ENCODE measurements around the gene TEX2. TPM values are rescaled to one million over a fixed set of nuclear protein-coding genes. Genes with fewer than 3 reads are reported as not detected.
A peak's percentile ranks its signal among the peaks of the same experiment; 100 is the strongest.

Gene TEX2
- total and polyA plus RNA-seq, 2 of the 13 experiments (the other 11 are each of a cell fraction or from before 2014, with no cell fraction given) = 21.4 to 37.7 TPM

DNA sequence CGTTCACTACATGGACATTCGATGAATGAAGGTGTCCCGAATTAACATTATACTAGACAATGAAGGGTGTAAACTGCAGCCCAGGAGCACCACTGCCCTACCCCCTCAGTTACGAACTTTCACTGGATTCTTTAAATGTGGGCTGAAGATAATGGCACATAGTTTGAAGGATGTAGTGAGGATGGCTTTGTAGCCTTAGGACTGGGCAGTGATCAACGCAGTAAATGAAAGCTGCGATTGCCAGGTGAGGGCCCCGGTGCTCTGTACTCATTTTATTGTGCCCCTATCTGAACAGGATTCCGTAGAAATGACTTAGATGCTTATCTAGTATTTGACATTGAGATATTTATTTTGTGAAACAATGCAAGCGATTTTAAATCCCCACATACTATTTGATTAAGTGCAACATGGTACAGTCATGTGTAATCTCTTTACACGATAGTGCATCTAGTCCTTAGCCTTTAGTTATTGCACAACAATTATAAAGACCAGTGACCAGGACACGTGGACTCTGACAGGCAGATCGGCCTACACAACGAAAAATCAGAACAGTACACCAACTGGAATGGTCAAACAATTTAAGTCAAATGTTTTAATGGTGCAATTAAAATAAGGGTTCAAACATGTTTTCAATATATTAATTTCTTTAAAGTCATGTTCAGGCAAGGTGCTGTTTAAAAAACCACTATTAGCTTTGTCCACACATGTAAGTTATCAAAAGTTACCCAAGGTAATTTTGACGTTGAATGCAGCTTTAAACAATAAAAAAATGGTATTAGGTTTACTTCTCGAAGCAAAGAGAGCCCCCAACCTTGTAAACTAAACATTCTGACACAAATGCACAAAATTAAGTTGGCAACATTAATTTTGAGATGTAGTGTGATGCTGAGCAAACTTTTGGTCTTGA, 115.7 kb downstream of the TEX2 start (continued):
- TF ChIP-seq, protein P1, sequence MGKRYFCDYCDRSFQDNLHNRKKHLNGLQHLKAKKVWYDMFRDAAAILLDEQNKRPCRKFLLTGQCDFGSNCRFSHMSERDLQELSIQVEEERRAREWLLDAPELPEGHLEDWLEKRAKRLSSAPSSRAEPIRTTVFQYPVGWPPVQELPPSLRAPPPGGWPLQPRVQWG (CRISPR knock-in tag; IDR thresholded peaks at IDR 0.05; ENCODE audit: borderline replicate concordance, low read depth) = no peak
- TF ChIP-seq ONECUT2 (CRISPR knock-in tag; IDR thresholded peaks at IDR 0.05) = peak; percentile 45; the same call in 1 of the 2 replicates
- no peak for TF ChIP-seq ZMYM3 (CRISPR knock-in tag; IDR thresholded peaks at IDR 0.05)
- peak; percentile 71 for TF ChIP-seq ZFY (CRISPR knock-in tag; IDR thresholded peaks at IDR 0.05)
- TF ChIP-seq, protein P2, sequence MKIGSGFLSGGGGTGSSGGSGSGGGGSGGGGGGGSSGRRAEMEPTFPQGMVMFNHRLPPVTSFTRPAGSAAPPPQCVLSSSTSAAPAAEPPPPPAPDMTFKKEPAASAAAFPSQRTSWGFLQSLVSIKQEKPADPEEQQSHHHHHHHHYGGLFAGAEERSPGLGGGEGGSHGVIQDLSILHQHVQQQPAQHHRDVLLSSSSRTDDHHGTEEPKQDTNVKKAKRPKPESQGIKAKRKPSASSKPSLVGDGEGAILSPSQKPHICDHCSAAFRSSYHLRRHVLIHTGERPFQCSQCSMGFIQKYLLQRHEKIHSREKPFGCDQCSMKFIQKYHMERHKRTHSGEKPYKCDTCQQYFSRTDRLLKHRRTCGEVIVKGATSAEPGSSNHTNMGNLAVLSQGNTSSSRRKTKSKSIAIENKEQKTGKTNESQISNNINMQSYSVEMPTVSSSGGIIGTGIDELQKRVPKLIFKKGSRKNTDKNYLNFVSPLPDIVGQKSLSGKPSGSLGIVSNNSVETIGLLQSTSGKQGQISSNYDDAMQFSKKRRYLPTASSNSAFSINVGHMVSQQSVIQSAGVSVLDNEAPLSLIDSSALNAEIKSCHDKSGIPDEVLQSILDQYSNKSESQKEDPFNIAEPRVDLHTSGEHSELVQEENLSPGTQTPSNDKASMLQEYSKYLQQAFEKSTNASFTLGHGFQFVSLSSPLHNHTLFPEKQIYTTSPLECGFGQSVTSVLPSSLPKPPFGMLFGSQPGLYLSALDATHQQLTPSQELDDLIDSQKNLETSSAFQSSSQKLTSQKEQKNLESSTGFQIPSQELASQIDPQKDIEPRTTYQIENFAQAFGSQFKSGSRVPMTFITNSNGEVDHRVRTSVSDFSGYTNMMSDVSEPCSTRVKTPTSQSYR (CRISPR knock-in tag; IDR thresholded peaks at IDR 0.05; ENCODE audit: borderline replicate concordance) = no peak
- TF ChIP-seq, protein P3, sequence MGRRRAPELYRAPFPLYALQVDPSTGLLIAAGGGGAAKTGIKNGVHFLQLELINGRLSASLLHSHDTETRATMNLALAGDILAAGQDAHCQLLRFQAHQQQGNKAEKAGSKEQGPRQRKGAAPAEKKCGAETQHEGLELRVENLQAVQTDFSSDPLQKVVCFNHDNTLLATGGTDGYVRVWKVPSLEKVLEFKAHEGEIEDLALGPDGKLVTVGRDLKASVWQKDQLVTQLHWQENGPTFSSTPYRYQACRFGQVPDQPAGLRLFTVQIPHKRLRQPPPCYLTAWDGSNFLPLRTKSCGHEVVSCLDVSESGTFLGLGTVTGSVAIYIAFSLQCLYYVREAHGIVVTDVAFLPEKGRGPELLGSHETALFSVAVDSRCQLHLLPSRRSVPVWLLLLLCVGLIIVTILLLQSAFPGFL (CRISPR knock-in tag; IDR thresholded peaks at IDR 0.05) = no peak
- TF ChIP-seq ZNF589 (CRISPR knock-in tag; conservative IDR thresholded peaks at IDR 0.05) = no peak
- TF ChIP-seq ZSCAN22 (CRISPR knock-in tag; IDR thresholded peaks at IDR 0.05) = no peak
- no peak for TF ChIP-seq ZKSCAN1 (IDR thresholded peaks at IDR 0.05; ENCODE audit: low read length)
- 0 out of 2 replicates have a peak, but pooled peaks have one; percentile 8 for TF ChIP-seq ZNF652 (CRISPR knock-in tag; IDR thresholded peaks at IDR 0.05; ENCODE audit: borderline replicate concordance, low read depth)
- TF ChIP-seq ZNF615 (CRISPR knock-in tag; IDR thresholded peaks at IDR 0.05; ENCODE audit: borderline replicate concordance) = no peak
- no peak for TF ChIP-seq RFX3 (CRISPR knock-in tag; IDR thresholded peaks at IDR 0.05)
- no peak for TF ChIP-seq ZNF33A (CRISPR knock-in tag; IDR thresholded peaks at IDR 0.05; ENCODE audit: borderline replicate concordance)
- TF ChIP-seq ZNF354B (CRISPR knock-in tag; IDR thresholded peaks at IDR 0.05) = 0 out of 2 replicates have a peak, but pooled peaks have one; percentile 32
- TF ChIP-seq, protein P4, sequence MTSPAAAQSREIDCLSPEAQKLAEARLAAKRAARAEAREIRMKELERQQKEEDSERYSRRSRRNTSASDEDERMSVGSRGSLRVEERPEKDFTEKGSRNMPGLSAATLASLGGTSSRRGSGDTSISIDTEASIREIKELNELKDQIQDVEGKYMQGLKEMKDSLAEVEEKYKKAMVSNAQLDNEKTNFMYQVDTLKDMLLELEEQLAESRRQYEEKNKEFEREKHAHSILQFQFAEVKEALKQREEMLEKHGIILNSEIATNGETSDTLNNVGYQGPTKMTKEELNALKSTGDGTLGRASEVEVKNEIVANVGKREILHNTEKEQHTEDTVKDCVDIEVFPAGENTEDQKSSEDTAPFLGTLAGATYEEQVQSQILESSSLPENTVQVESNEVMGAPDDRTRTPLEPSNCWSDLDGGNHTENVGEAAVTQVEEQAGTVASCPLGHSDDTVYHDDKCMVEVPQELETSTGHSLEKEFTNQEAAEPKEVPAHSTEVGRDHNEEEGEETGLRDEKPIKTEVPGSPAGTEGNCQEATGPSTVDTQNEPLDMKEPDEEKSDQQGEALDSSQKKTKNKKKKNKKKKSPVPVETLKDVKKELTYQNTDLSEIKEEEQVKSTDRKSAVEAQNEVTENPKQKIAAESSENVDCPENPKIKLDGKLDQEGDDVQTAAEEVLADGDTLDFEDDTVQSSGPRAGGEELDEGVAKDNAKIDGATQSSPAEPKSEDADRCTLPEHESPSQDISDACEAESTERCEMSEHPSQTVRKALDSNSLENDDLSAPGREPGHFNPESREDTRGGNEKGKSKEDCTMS (CRISPR knock-in tag; conservative IDR thresholded peaks at IDR 0.05) = 0 out of 2 replicates have a peak, but pooled peaks have one; percentile 2
- TF ChIP-seq NCOA2 (CRISPR knock-in tag; IDR thresholded peaks at IDR 0.05) = 0 out of 2 replicates have a peak, but pooled peaks have one; percentile 29
- TF ChIP-seq MED13 (CRISPR knock-in tag; IDR thresholded peaks at IDR 0.05) = 0 out of 2 replicates have a peak, but pooled peaks have one; percentile 74
- TF ChIP-seq ZFAT (CRISPR knock-in tag; conservative IDR thresholded peaks at IDR 0.05) = 0 out of 2 replicates have a peak, but pooled peaks have one; percentile 65
- no peak for TF ChIP-seq MEIS1 (CRISPR knock-in tag; IDR thresholded peaks at IDR 0.05; ENCODE audit: borderline replicate concordance)
- no peak for TF ChIP-seq MEIS2 (CRISPR knock-in tag; IDR thresholded peaks at IDR 0.05)
- TF ChIP-seq HOXD1 (CRISPR knock-in tag; IDR thresholded peaks at IDR 0.05) = no peak
- peak; percentile 8; the same call in 1 of the 2 replicates for TF ChIP-seq SIX4 (CRISPR knock-in tag; IDR thresholded peaks at IDR 0.05)
- no peak for TF ChIP-seq ZNF773 (CRISPR knock-in tag; IDR thresholded peaks at IDR 0.05; ENCODE audit: borderline replicate concordance)

Data from HepG2 (cell line).